Activated T-helper 1 cell treated with anti-CD3 and anti-CD28 coated beads, Interleukin-12 subunit alpha, Interleukin-12 subunit beta, Interleukin-2, Interleukin-4 antibody, amounts not matched to agents 30 ng/mL and 10 ng/mL and 1 ng/mL, durations not matched to agents 14 hours and 24 hours and 36 hours (primary cell): ENCODE results near the gene CIDEC. TPM values are rescaled to one million over a fixed set of nuclear protein-coding genes. Genes with fewer than 3 reads are reported as not detected.
"Not testable (repeated sequence)": the region's sequence is repeated elsewhere in the genome, so short reads cannot be mapped to it uniquely, and the experiment has no call there.

Experiments used
- DNase-seq: peaks from one replicate; pipeline ENCODE4 v3.0.0; 2021; ENCODE audit warnings: low spot score
- H3K27ac Mint-ChIP-seq: one replicate; pipeline ENCODE4 v1.8.0; 2021; ENCODE audit warnings: mild to moderate bottlenecking, mixed read lengths
- H3K27me3 Mint-ChIP-seq: one replicate; pipeline ENCODE4 v1.8.0; 2022; ENCODE audit warnings: mild to moderate bottlenecking, moderate library complexity, mixed read lengths; ENCODE audit not compliant: insufficient read depth
- H3K36me3 Mint-ChIP-seq: one replicate; pipeline ENCODE4 v1.8.0; 2021; ENCODE audit warnings: low read depth, mixed read lengths
- H3K4me1 Mint-ChIP-seq: one replicate; pipeline ENCODE4 v1.8.0; 2021; ENCODE audit warnings: low read depth, mixed read lengths
- H3K4me3 Mint-ChIP-seq: one replicate; pipeline ENCODE4 v1.8.0; 2021; ENCODE audit warnings: mild to moderate bottlenecking, moderate library complexity, mixed read lengths
- H3K9me3 Mint-ChIP-seq: one replicate; pipeline ENCODE4 v1.8.0; 2021; ENCODE audit warnings: mixed read lengths
- intact Hi-C: fragments of 100-400 bp; cut with micrococcal nuclease; formaldehyde crosslinking; loops from one replicate; pipeline ENCODE4 v1.15.1; 2024
- total RNA-seq: library from RNA; stranded (reverse); gene quantifications from 2 replicates; pipeline ENCODE4 v1.2.3, GENCODE V29; 2022

CIDEC gene
- total RNA-seq, 1 donor from 2014 or later, result not detected

- Mint-ChIP-seq H3K9me3 (no peaks in the 10 kb centered on the region), H3K27ac (no peak overlapping the region), H3K36me3 (no peaks in the 10 kb centered on the region), H3K4me3 (no peak overlapping the region), H3K4me1 (peaks cover 27% of the 10 kb centered on the region), H3K27me3 (peaks cover 2% of the 10 kb centered on the region)
- intact Hi-C loops, result loop anchor here (5.0 kb wide), 1 partner anchor 50 kb away; no protein-coding TSS in a partner anchor
- no peak for DNase-seq
These were observed 32.4 kb upstream of the CIDEC start for GRCh38 chr3:9912294-9912935.

GRCh38 chr3:9911863-9912262, 31.8 kb upstream of the CIDEC start:
- H3K27ac Mint-ChIP-seq, result no peak overlapping the region
- intact Hi-C loops, result loop anchor here (5.0 kb wide), 1 partner anchor 50 kb away; no protein-coding TSS in a partner anchor

GRCh38 chr3:9909221-9910013, 29.4 kb upstream of the CIDEC start:
- H3K4me1 Mint-ChIP-seq, result peaks cover 20% of the 10 kb centered on the region
- peak overlapping the region; percentile 29 for H3K27ac Mint-ChIP-seq

More at GRCh38 chr3:9911863-9912262, 31.8 kb upstream of the CIDEC start:
- no peaks in the 10 kb centered on the region for H3K9me3 Mint-ChIP-seq
- no peaks in the 10 kb centered on the region for H3K36me3 Mint-ChIP-seq
- peaks cover 2% of the 10 kb centered on the region for H3K27me3 Mint-ChIP-seq
- no peak for DNase-seq
- no peak overlapping the region for H3K4me3 Mint-ChIP-seq
- H3K4me1 Mint-ChIP-seq, result peaks cover 26% of the 10 kb centered on the region

GRCh38 chr3:9908286-9908685, 28.2 kb upstream of the CIDEC start:
- Mint-ChIP-seq H3K27ac (no peak overlapping the region), H3K9me3 (no peaks in the 10 kb centered on the region), H3K36me3 (no peaks in the 10 kb centered on the region), H3K4me3 (no peak overlapping the region), H3K27me3 (no peaks in the 10 kb centered on the region), H3K4me1 (peaks cover 28% of the 10 kb centered on the region)
- DNase-seq, result no peak
- intact Hi-C loops, result no loop called here

More at GRCh38 chr3:9909221-9910013, 29.4 kb upstream of the CIDEC start:
- no peak for DNase-seq
- H3K4me3 Mint-ChIP-seq, result no peak overlapping the region
- H3K9me3 Mint-ChIP-seq, result no peaks in the 10 kb centered on the region
- no peaks in the 10 kb centered on the region for H3K27me3 Mint-ChIP-seq
- no peaks in the 10 kb centered on the region for H3K36me3 Mint-ChIP-seq
- intact Hi-C loops, result loop anchor here (5.0 kb wide), 1 partner anchor 47 kb away; no protein-coding TSS in a partner anchor

GRCh38 chr3:9906480-9906879, 26.4 kb upstream of the CIDEC start:
- Mint-ChIP-seq H3K27me3 (no peaks in the 10 kb centered on the region), H3K9me3 (no peaks in the 10 kb centered on the region), H3K36me3 (no peaks in the 10 kb centered on the region), H3K27ac (no peak overlapping the region), H3K4me1 (peaks cover 37% of the 10 kb centered on the region), H3K4me3 (no peak overlapping the region)
- DNase-seq, result no peak
- intact Hi-C loops, result no loop called here

- peak overlapping the region; percentile 19 for H3K4me3 Mint-ChIP-seq
- peaks cover 32% of the 10 kb centered on the region for H3K4me1 Mint-ChIP-seq
- DNase-seq, result no peak
- no peak overlapping the region for H3K27ac Mint-ChIP-seq
- no peaks in the 10 kb centered on the region for H3K9me3 Mint-ChIP-seq
- no peaks in the 10 kb centered on the region for H3K36me3 Mint-ChIP-seq
- intact Hi-C loops, result loop anchor here (1.0 kb wide), 1 partner anchor 12 kb away; no protein-coding TSS in a partner anchor
- no peaks in the 10 kb centered on the region for H3K27me3 Mint-ChIP-seq
These were observed 23.9 kb upstream of the CIDEC start for GRCh38 chr3:9903904-9904303.

GRCh38 chr3:9903238-9903624, 23.2 kb upstream of the CIDEC start:
- no peaks in the 10 kb centered on the region for H3K27me3 Mint-ChIP-seq
- no peak for DNase-seq
- no peaks in the 10 kb centered on the region for H3K36me3 Mint-ChIP-seq
- H3K27ac Mint-ChIP-seq, result peak overlapping the region; percentile 90
- intact Hi-C loops, result loop anchor here (1.0 kb wide), 1 partner anchor 13 kb away; no protein-coding TSS in a partner anchor
- peak overlapping the region; percentile 74 for H3K4me3 Mint-ChIP-seq
- H3K4me1 Mint-ChIP-seq, result peaks cover 37% of the 10 kb centered on the region
- no peaks in the 10 kb centered on the region for H3K9me3 Mint-ChIP-seq

- no peak for DNase-seq
These were observed 22.6 kb upstream of the CIDEC start, which contains the start of gene IL17RE for GRCh38 chr3:9902372-9903237. Gene IL17RE, plus strand, starts transcription at chr3:9902848. Its CDS starts 85 bp downstream, at chr3:9902933.

GRCh38 chr3:9901967-9902366, 21.9 kb upstream of the CIDEC start:
- Mint-ChIP-seq H3K4me3 (peak overlapping the region; percentile 74), H3K27me3 (no peaks in the 10 kb centered on the region), H3K4me1 (peaks cover 42% of the 10 kb centered on the region), H3K36me3 (no peaks in the 10 kb centered on the region), H3K9me3 (no peaks in the 10 kb centered on the region), H3K27ac (peak overlapping the region; percentile 71)
- peak; percentile 36 for DNase-seq
- intact Hi-C loops, result loop anchor here (1.0 kb wide), 1 partner anchor 12 kb away; the partner anchor contains the start of gene JAGN1

More at GRCh38 chr3:9902372-9903237, 22.6 kb upstream of the CIDEC start, which contains the start of gene IL17RE:
- no peaks in the 10 kb centered on the region for H3K27me3 Mint-ChIP-seq
- no peaks in the 10 kb centered on the region for H3K36me3 Mint-ChIP-seq
- H3K27ac Mint-ChIP-seq, result peak within 1 kb of the TSS; percentile 90
- H3K4me1 Mint-ChIP-seq, result peaks cover 42% of the 10 kb centered on the region
- H3K4me3 Mint-ChIP-seq, result peak within 1 kb of the TSS; percentile 74
- intact Hi-C loops, result loop anchor here (1.0 kb wide), 2 partner anchors 12 to 14 kb away; partner anchors contain the start of gene JAGN1
- no peaks in the 10 kb centered on the region for H3K9me3 Mint-ChIP-seq

- Mint-ChIP-seq H3K4me3 (peak overlapping the region; percentile 23), H3K27ac (peak overlapping the region; percentile 22), H3K4me1 (peaks cover 47% of the 10 kb centered on the region)
- intact Hi-C loops, H3K27me3 Mint-ChIP-seq, H3K9me3 Mint-ChIP-seq, DNase-seq, H3K36me3 Mint-ChIP-seq: not testable (repeated sequence)
These were observed 20.9 kb upstream of the CIDEC start for GRCh38 chr3:9900965-9901415.

GRCh38 chr3:9899289-9899791, 19.3 kb upstream of the CIDEC start:
- Mint-ChIP-seq H3K36me3 (peaks cover 9% of the 10 kb centered on the region), H3K9me3 (no peaks in the 10 kb centered on the region), H3K4me3 (no peak overlapping the region), H3K27ac (no peak overlapping the region), H3K27me3 (no peaks in the 10 kb centered on the region), H3K4me1 (peaks cover 54% of the 10 kb centered on the region)
- DNase-seq, result no peak
- intact Hi-C loops, result no loop called here
